Measurements from ENCODE around the gene RGL3.
"Not testable (repeated sequence)": the region's sequence is repeated elsewhere in the genome, so short reads cannot be mapped to it uniquely, and the experiment has no call there.

RGL3 gene, protein sequence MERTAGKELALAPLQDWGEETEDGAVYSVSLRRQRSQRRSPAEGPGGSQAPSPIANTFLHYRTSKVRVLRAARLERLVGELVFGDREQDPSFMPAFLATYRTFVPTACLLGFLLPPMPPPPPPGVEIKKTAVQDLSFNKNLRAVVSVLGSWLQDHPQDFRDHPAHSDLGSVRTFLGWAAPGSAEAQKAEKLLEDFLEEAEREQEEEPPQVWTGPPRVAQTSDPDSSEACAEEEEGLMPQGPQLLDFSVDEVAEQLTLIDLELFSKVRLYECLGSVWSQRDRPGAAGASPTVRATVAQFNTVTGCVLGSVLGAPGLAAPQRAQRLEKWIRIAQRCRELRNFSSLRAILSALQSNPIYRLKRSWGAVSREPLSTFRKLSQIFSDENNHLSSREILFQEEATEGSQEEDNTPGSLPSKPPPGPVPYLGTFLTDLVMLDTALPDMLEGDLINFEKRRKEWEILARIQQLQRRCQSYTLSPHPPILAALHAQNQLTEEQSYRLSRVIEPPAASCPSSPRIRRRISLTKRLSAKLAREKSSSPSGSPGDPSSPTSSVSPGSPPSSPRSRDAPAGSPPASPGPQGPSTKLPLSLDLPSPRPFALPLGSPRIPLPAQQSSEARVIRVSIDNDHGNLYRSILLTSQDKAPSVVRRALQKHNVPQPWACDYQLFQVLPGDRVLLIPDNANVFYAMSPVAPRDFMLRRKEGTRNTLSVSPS
- total RNA-seq, result 0 reads per million in 4 donors

DNA sequence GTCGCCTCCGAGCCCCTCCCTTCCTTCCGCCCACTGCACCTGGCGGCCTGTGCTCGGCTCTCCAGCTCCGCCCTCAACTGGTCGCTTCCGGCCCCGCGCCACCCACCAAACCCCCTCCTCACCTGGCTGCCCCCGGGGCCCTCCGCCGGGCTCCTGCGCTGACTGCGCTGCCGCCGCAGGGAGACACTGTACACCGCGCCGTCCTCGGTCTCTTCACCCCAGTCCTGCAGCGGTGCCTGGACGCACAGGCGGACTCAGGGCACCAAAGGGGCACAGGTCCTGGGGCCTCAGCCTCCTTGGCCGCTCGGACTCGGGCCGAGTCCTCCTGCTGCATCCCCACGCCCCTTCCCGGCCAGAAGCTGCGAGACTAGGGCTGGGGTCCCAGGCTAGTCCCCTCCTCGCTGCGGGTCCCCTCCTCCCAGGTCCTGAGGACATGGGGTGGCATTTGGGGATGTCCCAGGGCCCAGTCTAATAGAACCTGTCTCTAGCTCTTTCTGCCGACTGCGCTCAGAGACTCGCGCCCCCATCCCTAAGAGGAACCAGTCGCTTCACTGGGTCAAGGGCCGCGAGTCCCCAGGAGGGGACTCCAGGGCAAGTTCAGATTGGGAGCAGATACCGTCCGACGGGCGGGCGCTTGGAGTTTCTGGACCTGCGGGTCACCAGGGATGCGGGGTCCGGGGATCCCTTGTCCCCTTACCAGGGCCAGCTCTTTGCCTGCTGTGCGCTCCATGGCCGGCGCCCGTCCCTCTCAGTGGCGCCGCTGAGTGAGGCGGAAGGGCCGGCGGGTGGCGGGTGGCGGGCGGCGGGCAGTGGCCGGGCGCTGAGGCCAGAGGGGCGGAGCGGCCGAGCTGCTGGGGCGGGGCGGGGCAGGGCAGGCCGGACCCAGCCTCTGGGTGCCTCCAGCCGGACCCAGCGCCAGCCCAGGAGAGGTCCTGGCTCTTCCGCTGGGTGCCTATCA lies at the start of gene RGL3:
Gene RGL3 (minus strand): TSS at position 766 of the 958 bp plus-strand sequence. CDS start 36 bp downstream, at position 730.
- DNase-seq, result no peak

DNA sequence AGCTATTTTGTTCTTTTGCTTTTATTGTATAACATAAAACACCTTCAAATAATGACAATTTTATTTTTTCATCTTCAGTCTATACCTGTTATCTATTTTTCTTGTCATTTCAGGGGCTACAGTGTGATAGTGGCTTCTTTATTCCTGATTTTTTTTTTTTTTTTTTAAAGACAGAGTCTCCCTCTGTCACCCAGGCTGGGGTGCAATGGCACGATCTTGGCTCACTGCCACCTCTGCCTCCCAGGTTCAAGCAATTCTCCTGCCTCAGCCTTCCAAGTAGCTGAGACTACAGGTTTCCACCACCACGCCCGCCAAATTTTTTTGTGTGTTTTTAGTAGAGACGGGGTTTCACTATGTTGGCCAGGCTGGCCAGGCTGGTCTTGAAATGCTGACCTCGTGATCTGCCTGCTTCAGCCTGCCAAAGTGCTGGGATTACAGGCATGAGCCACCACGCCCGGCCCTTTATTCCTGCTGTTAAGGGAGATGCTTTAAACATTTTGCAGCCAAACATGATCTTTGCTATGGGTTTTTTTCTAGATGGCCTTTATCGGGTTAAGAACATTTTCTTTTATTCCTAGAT lies 49.2 kb upstream of the RGL3 start:
- DNase-seq, result not testable (repeated sequence)

DNA sequence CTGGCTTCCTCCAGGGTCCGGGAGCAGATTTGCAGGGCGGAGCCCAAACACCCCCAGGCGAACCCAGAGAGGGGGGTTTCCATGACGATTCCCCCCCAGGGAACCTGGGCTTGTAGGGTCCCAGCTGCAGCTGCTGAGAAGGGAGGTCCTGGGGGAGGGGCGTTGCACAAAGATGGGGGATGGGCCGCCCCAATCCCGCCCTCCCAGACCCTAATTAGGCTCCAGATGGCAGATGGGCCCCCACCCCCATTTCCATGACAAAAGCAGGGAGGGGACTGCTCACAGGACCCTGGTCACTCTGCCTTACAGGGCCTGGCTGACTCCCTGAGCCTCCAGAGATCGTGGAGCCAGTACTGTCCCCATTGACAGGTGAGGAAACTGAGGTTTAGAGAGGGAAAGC lies 46.5 kb upstream of the RGL3 start:
- no peak for DNase-seq

DNA sequence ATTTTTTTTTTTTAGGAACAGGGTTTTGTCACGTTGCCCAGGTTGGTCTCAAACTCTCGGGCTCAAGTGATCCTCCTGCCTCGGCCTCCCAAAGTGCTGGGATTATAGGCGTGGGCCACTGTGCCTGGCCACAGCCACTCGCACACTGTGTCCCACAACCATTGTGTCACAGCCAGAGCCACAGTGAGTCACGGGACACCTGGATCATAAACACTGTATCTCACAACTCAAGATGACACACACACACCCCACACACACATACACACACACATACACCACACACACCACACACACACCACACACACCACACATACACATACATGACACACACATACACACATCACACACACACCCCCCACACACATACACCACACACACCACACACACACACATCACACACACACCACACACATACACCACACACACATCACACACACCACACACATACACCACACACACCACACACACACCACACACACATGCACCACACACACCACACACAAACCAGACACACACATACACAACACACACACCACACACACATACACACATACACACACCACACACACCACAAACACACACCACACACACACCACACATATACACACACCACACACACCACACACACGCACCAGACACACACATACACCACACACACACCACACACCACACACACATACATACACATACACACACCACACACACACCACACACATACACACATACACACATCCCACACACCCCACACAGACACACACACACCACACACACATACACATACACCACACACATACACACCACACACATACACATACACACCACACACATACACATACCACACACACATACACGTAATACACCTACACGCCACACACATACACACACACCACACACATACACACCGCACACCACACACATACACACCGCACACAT lies 45.5 kb upstream of the RGL3 start:
- no peak for DNase-seq

DNA sequence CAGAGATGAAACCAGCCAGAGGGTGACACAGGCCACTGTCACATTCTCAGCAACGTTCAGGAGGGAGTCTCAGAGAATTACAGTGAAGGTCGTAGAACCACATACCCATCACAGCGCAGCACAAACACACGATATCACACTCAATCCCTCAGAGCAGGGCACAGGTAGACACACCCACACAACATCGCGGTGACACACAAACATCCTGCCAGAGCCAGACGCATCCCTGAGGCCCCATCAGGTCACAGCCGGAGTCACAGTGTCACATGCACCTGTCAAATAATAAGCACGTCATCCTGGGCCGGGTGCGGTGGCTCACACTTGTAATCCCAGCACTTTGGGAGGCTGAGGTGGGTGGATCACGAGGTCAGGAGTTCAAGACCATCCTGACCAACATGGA lies 44.3 kb upstream of the RGL3 start:
- no peak for DNase-seq

DNA sequence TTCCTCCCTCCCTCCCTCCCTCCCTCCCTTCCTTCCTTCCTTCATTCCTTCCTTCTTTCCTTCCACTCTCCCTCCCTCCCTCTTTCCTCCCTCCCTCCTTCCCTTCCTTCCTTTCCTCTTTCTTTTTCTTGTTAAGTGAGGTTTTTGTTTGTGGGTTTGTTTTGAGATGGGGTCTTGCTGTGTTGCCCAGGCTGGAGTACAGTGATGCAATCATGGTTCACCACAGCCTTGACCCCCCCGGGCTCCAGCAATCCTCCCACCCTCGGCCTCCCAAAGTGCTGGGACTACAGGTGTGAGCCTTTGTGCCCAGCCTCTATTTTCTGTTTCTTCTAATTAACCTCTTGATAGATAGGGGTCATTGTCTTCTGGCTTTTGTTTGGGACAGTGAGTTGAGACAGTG lies 42.3 kb upstream of the RGL3 start:
- no peak for DNase-seq

DNA sequence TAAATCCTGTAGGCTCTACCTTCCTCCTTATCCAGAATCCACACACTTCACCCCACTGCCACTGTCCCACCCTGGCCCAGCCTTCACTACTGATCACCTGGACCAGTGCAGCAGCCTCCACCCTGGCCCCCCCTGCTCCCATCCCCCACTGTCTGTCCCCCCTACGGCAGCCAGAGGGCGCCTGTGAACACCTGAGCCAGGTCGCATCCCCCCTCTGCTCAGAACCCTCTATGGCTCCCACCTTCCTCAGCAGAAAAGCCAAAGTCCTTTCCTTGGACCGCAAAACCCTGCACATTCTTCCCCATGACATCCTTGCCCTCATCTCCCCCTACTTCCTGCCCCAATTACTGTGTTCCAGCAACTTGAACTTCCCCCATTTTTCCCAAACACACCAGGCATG lies 41.1 kb upstream of the RGL3 start:
- no peak for DNase-seq

DNA sequence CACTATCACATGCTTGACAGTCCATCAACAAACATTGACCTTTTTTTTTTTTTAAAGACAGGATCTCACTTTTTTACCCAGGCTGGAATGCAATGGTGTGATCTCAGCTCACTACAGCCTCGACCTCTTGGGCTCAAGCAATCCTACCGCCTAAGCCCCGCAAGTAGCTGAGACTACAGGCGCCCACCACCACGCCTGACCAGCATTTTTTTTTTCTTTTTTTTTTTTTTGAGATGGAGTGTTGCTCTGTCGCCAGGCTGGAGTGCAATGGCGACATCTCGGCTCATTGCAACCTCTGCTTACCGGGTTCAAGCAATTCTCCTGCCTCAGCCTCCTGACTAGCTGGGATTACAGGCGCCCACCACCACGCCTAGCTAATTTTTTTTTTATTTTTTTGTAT lies 39.8 kb upstream of the RGL3 start:
- not testable (repeated sequence) for DNase-seq

DNA sequence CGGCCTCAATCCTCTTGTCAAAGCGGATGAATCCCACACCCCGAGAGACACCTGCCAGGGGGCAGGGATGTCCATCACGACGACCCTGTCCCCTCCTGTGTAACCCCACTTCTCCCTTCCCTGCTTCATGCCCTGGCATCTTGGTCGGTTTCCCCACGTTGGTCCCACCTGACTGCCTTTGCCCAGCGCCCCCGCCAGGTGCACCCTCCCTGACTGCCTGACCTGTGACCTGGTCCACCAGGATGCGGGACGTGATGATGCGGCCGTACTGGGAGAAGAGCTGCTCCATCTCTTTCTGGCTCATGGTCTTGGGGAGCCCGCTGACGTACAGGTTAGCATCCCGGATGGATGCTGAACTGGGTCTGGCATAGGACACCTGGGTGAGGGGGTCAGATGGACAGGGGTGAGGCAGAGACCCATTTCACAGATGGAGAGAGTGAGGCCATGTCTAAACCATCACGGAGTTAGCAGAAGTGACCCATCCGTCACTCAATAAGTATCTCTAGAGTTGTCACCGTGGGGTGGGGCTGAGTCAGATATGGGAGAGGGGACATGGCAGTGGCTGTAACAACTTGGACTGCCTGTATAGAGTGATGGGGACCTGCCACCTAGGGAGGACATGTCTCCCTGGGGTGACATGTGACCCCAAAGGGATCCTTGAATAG lies 39.3 kb upstream of the RGL3 start:
- DNase-seq, result no peak

DNA sequence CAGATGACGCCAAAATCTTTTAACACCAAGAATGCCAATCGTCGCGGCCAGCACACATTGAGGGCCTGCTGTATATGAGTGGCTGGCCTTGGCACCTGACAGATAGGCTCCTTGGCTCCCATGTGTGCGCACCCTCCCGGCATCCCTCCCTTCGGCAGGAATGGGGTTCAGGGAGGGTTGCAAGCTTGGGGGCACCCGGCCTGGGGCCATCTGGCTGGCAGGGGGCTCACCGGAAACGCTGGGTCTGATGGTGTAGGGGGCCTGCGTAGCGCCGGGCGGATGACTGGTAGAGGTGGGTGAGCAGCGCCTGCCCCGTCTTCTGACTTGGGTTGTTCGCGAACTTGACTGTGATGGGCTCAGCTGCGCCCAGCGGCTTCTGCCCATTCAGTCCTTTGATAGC lies 38.7 kb upstream of the RGL3 start:
- DNase-seq, result no peak

DNA sequence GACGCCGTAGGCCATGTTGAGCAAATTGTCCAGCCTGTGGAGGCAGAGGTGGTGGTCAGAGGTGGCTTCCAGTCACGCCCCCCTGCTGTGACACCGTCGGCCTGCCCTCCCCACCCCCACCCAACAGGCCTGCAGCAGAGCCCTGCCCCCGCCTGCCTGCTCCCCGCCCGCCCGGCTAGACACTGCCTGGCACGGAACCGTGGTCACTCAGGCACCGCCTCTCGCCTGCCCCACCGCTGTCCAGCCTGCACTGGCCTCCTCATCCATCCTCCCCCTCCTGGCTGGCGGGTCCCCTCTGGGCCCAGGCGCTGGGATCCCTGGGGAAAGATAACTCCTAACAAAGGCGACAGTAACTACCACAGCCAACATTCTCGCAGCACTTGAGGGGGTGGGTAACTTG lies 38.0 kb upstream of the RGL3 start:
- no peak for DNase-seq

DNA sequence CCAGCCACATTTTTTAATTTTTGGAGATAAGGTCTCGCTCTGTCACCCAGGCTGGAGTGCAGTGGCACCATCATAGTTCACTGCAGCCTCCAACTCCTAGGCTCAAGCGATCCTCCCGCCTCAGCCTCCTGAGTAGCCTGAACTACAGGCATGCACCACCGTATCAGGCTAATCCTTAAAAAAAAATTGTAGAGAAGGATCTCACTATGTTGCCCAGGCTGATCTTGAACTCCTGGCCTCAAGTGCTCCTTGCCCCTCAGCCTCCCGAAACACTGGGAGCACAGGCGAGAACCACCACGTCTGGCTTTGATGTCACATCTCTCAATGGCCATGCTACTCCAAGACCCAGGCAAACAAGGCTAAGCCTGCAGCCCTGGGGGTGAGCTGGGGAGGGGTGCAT lies 37.5 kb upstream of the RGL3 start:
- DNase-seq, result no peak

DNA sequence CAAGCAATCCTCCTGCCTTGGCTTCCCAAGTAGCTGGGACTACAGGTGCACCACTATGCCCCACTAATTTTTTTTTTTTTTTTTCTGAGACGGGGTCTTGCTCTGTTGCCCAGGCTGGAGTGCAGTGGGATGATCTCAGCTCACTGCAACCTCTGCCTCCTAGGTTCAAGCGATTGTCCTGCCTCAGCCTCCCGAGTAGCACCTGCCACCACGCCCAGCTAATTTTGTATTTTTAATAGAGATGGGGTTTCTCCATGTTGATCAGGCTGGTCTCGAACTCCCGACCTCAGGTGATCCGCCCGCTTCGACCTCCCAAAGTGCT lies 36.1 kb upstream of the RGL3 start:
- not testable (repeated sequence) for DNase-seq

DNA sequence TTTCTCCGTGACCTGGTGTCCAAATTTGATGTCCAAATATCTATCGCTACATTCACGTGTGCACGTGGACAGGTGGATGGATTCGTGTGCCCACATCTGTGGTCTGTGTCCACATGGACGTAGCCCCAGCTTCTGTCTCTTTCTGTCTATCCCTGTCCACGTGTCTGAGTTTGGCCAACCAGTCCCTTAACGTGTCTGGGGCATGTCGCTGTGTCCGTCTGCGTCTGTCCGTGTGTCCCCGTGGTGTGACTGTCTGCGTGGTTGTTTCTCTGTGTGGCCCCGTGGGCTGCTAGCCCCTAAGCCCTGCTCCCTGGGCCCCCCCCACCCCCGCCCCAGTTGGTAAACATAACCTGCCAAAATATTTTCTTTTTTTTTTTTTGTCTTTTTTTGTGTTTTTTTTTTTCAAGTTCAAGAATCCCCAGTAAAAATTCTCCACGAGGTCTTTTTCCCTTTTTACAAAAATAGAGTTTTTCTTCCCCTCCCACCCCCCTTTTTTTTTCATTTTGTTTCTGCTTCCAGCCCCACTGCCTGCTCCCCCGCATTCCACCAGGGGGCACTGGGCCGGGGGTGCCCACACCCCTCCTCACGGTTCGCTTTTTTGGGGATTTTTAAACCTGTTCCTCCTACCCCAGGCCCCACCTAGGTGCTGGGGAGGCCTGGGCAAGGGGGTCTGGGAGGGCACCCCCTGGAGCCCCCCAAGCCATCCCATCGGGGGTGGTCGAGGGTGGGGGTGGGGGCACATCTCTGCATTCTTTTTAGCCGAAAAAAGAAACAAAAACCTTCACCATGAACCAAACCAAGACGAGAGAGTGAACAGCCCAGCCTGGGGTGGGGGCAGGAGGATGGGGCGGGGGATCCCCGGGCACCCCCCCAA lies 34.6 kb upstream of the RGL3 start:
- no peak for DNase-seq

DNA sequence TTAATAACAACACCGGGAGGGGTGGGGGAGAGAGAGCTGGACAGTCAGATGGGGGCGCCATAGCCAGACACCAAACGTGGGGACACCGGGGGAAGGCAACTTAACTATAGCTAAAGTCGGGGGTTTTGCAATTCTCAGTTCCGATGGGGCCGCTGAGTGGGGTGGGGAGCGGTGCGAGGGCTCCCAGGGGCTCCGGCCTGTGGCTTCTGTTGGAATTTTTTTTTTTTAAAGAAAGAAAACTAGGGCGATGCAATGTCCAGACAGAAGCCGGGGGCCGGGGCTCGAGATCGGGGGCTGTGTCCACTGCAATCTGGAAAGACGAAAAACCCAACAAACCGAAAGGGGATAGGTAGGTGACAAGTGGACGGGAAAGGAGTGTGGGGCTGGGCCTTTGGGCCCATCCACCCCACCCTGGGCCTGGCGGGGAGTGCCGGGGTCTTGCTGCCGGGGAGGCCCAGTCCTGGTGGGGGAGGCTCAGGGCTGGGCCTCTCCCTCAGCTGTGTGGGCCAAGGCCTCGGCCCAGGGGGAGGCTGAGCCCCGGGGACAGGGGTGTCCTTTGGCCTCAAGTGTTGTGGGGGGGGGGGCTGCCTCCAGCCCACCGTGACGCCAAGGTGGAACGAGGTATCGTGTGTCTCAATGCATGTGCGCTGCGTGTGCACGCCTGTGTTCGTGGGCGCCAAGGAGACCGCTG lies 33.7 kb upstream of the RGL3 start:
- no peak for DNase-seq

DNA sequence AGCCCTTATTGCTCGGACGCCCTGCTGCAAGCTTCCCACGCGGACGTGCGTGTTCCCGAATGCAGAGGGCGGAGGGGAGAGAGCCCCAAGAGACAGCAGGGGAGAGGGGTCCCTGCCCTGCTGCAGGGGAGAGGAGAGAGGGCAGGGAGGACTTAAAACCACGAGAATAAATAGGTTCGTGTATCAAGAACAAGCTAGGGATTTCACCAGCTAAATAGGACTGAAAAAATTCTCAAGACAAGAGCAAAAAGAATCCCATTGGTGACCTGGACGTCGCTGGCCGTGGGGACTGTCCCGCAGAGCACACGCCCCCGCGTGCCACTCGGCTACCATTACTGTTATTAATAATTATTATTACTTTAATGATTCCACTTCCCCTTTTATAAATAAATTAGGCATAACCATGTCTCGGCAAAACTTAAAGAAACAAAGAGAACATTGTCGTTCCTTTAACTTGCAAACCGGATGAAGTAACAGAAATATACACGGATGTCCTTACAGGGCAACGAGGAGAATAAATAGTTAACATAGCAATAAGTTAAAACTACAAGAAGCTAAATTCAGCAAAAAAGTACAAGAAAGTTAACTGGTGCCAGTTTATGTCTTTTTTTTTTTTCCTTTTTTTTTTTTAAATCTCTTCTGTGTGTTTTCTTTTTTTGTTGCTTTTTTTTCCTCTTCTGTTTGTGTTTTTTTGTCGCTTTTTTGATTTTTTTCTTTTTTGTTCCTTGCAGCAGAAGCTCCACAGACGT lies 32.9 kb upstream of the RGL3 start:
- no peak for DNase-seq

DNA sequence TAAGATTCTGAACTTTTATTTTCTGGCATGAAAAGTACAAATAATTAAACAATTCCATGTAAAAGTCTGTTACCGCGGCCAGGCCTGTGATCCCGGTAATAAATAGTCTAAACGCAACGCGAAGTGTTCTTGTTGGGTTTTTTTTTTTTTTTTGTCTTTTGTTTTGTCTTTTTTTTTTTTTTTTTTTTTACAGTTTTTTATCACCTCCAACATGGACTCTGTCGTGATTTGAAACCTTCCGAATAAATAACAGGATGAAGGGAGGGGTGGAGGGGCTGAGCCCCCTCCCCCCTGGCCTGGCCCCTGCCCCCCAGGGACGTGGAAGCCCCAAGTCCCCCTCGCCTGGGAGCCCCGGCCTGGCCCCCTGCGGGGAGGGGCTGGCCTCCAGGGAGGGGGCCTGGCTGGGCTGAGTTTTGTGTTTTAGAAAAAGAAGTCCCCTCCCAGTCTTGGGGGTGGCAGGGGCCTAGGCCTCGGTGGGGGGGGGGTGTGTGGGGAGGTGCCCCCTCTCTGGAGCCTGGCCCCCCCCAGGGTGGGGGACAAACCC lies 32.3 kb upstream of the RGL3 start:
- DNase-seq, result no peak

DNA sequence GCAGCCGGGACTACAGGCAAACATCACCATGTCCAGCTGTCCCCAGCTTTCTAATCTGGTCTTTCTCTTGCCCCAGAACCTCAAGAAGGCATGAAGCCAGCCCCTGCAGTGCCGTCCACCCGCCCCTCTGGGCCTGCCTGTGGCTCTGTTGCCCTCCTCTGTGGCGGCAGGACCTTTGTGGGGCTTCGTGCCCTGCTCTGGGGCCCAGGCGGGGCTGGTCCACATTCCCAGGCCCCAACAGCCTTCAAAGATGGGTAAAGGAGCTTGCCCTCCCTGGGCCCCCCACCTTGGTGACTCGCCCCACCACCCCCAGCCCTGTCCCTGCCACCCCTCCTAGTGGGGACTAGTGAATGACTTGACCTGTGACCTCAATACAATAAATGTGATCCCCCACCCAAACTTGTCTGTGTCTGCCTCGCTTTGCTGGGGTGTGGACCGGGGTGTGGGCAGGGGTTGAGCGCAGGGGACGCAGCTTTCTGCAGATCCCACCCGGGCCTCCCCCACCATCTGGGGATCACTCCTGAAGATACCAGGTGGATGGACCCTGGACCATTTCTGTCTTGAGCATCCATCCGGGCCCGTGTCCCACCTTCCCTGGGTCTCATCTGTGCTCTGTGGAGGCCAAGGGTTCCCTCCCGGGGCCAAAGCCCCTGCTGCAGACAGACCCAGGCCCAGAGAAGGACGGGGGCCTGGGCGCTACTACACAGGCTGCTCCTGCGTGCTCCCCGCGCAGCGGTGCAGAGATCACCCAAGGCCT lies 31.6 kb upstream of the RGL3 start:
- DNase-seq, result no peak
